OCI-LY1 (cell line): ENCODE data around the gene NIBAN1.

Experiments
- H2AFZ ChIP-seq: fragments of 200-600 bp; sonication (generic), shearing (Covaris generic); 2 replicates; pipeline ENCODE4 v1.6.0; 2014; ENCODE audit warnings: antibody characterized with exemption, mild to moderate bottlenecking, low read length
- H3F3A ChIP-seq: fragments of 200-600 bp; sonication (generic), shearing (Covaris generic); 2 replicates; pipeline ENCODE4 v1.6.0; 2014; ENCODE audit warnings: mild to moderate bottlenecking, antibody characterized with exemption, low read length, moderate library complexity; ENCODE audit not compliant: insufficient read depth
- H3K27ac ChIP-seq: fragments of 200-600 bp; sonication (generic); 2 replicates; pipeline ENCODE4 v1.5.1; 2014; ENCODE audit warnings: low read length, mixed run types, mild to moderate bottlenecking, low read depth; ENCODE audit not compliant: poor library complexity, severe bottlenecking
- H3K27me3 ChIP-seq: fragments of 200-600 bp; sonication (generic); 2 replicates; pipeline ENCODE4 v1.6.0; 2014; ENCODE audit warnings: antibody characterized with exemption, mild to moderate bottlenecking, low read length, moderate library complexity; ENCODE audit not compliant: insufficient read depth
- H3K36me3 ChIP-seq: fragments of 200-600 bp; sonication (generic); 2 replicates; pipeline ENCODE4 v1.6.1; 2014; ENCODE audit warnings: mild to moderate bottlenecking, antibody characterized with exemption, low read length, moderate library complexity, mixed read lengths; ENCODE audit not compliant: insufficient read depth
- H3K4me1 ChIP-seq: fragments of 200-600 bp; sonication (generic); 2 replicates; pipeline ENCODE4 v1.5.1; 2014; ENCODE audit warnings: mild to moderate bottlenecking, low read length, moderate library complexity; ENCODE audit not compliant: insufficient read depth, severe bottlenecking
- H3K4me2 ChIP-seq: fragments of 200-600 bp; sonication (generic), shearing (Covaris generic); 2 replicates; pipeline ENCODE4 v1.6.1; 2014; ENCODE audit warnings: low read length
- H3K4me3 ChIP-seq: fragments of 200-600 bp; sonication (generic); 2 replicates; pipeline ENCODE4 v1.5.1; 2014; ENCODE audit warnings: low read length, low read depth, mild to moderate bottlenecking, mixed read lengths; ENCODE audit not compliant: poor library complexity, severe bottlenecking
- H3K79me2 ChIP-seq: fragments of 200-600 bp; shearing (Covaris generic); 2 replicates; pipeline ENCODE4 v1.6.1; 2016; ENCODE audit warnings: mixed run types, low read length, mixed read lengths; ENCODE audit not compliant: insufficient read depth
- H3K9ac ChIP-seq: fragments of 200-600 bp; sonication (generic), shearing (Covaris generic); 2 replicates; pipeline ENCODE4 v1.6.1; 2014; ENCODE audit warnings: mild to moderate bottlenecking, low read length, mixed read lengths
- H3K9me2 ChIP-seq: fragments of 200-600 bp; sonication (generic), shearing (Covaris generic); 2 replicates; pipeline ENCODE4 v1.6.1; 2014; ENCODE audit warnings: low read depth, mild to moderate bottlenecking, low read length, mixed read lengths
- H3K9me3 ChIP-seq: fragments of 200-600 bp; shearing (Covaris generic); 2 replicates; pipeline ENCODE4 v1.6.1; 2014; ENCODE audit warnings: low read length, mixed read lengths
- H4K20me1 ChIP-seq: fragments of 200-600 bp; sonication (generic), shearing (Covaris generic); 2 replicates; pipeline ENCODE4 v1.6.0; 2016; ENCODE audit warnings: mild to moderate bottlenecking, low read length; ENCODE audit not compliant: insufficient read depth
- EZH2 ChIP-seq: fragments of 200-600 bp; sonication (generic), shearing (Covaris generic); IDR thresholded peaks from 2 replicates; pipeline ENCODE4 v1.8.0; 2017; ENCODE audit warnings: borderline replicate concordance, mixed run types, mild to moderate bottlenecking, antibody characterized with exemption, low read length, moderate library complexity, mixed read lengths
- TF ChIP-seq, protein P1 (sequence below): fragments of 200-600 bp; sonication (generic), shearing (Covaris generic); IDR thresholded peaks from 2 replicates; pipeline ENCODE4 v1.5.1; 2017; ENCODE audit warnings: mild to moderate bottlenecking, antibody characterized with exemption, low read length, moderate library complexity, mixed read lengths

NIBAN1 gene

DNA sequence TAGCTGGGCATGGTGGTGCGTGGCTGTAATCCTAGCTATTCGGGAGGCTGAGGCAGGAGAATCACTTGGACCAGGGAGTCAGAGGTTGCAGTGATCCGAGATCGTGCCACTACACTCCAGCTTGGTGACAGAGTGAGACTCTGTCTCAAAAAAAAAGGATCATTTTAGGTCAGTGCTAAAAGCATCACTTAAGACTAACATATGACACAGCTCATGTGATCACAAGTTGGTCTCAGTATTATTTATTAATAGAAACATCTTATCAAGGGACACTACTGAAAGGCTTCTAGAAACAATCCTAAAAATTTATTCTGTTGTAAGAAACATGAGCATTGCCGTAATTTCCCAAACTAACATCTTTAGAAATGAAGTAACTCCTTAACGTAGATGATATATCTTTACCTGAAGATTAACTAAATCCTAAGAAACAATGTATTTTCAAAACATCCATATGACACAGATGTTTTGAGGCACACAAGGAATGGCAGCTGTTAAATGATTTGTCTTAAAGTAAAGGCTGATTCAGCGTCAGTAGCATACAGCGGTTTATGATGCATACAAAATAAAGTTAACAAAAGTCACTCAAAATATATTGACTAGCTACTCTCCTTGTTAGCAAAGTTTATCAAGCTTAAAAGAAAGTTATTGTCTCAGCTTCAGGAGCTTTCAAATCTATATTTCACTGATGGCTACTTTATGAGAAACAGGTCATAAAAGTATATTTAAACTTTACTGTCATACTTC lies 2.6 kb downstream of the NIBAN1 start:
- Histone ChIP-seq H3K4me1 (peaks cover 6% of the 10 kb centered on the region), H3K27ac (no peak overlapping the region), H3K27me3 (no peaks in the 10 kb centered on the region; the same call in 1 of the 2 replicates), H3K4me3 (no peak overlapping the region), H3K9me3 (no peaks in the 10 kb centered on the region), H3F3A (no peaks in the 10 kb centered on the region), H3K9ac (no peak overlapping the region), H3K36me3 (no peaks in the 10 kb centered on the region), H3K9me2 (no peaks in the 10 kb centered on the region), H2AFZ (no peak overlapping the region), H3K79me2 (no peaks in the 10 kb centered on the region), H4K20me1 (no peaks in the 10 kb centered on the region), H3K4me2 (no peak overlapping the region)
- no peak for TF ChIP-seq EZH2
- TF ChIP-seq, protein P1, sequence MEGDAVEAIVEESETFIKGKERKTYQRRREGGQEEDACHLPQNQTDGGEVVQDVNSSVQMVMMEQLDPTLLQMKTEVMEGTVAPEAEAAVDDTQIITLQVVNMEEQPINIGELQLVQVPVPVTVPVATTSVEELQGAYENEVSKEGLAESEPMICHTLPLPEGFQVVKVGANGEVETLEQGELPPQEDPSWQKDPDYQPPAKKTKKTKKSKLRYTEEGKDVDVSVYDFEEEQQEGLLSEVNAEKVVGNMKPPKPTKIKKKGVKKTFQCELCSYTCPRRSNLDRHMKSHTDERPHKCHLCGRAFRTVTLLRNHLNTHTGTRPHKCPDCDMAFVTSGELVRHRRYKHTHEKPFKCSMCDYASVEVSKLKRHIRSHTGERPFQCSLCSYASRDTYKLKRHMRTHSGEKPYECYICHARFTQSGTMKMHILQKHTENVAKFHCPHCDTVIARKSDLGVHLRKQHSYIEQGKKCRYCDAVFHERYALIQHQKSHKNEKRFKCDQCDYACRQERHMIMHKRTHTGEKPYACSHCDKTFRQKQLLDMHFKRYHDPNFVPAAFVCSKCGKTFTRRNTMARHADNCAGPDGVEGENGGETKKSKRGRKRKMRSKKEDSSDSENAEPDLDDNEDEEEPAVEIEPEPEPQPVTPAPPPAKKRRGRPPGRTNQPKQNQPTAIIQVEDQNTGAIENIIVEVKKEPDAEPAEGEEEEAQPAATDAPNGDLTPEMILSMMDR: no peak

DNA sequence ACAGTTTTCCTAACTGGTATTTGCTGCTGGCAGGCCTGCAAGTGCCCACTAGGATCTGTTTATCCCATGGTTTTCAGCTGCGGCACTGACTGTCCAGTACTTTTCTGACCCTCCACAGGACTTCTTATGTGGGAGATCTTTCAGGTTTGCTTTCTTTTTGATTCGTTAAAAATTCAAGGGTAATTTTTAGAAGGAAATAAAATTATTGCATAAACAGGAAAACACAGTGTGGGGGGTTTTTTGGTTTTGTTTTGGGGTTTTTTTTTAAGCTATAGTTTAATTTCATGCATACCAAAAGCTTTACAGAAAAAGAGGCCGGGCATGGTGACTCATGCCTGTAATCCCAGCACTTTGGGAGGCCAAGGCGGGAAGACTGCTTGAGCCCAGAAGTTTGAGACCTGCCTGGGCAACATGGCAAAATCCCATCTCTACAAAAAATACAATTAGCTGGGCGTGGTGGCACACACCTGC lies 3.6 kb downstream of the NIBAN1 start:
- no peaks in the 10 kb centered on the region for H3F3A ChIP-seq
- H3K4me2 ChIP-seq: no peak overlapping the region
- TF ChIP-seq EZH2: no peak
- TF ChIP-seq, protein P1: no peak
- H3K4me1 ChIP-seq: peaks cover 6% of the 10 kb centered on the region
- no peaks in the 10 kb centered on the region for H3K36me3 ChIP-seq
- no peaks in the 10 kb centered on the region for H4K20me1 ChIP-seq
- H3K79me2 ChIP-seq: no peaks in the 10 kb centered on the region
- no peaks in the 10 kb centered on the region for H3K9me2 ChIP-seq
- H3K9me3 ChIP-seq: no peaks in the 10 kb centered on the region
- no peak overlapping the region for H3K9ac ChIP-seq
- no peaks in the 10 kb centered on the region; the same call in 1 of the 2 replicates for H3K27me3 ChIP-seq
- no peak overlapping the region for H3K27ac ChIP-seq
- H2AFZ ChIP-seq: no peak overlapping the region
- no peak overlapping the region for H3K4me3 ChIP-seq

GRCh38 chr1:184966989-184967388 lies 7.3 kb downstream of the NIBAN1 start:
- Histone ChIP-seq H3K9me2 (no peaks in the 10 kb centered on the region), H3K9ac (no peak overlapping the region), H3K27ac (no peak overlapping the region), H3F3A (no peaks in the 10 kb centered on the region), H3K36me3 (no peaks in the 10 kb centered on the region), H4K20me1 (no peaks in the 10 kb centered on the region), H3K4me2 (no peak overlapping the region), H3K4me1 (no peaks in the 10 kb centered on the region), H2AFZ (no peak overlapping the region), H3K4me3 (no peak overlapping the region), H3K79me2 (no peaks in the 10 kb centered on the region), H3K27me3 (no peaks in the 10 kb centered on the region), H3K9me3 (no peaks in the 10 kb centered on the region)
- TF ChIP-seq EZH2: no peak
